Middle frontal gyrus (tissue), 1 donor: ENCODE measurements around the gene EXD3.
"Not testable (repeated sequence)": the region's sequence is repeated elsewhere in the genome, so short reads cannot be mapped to it uniquely, and the experiment has no call there.

Source experiments
- DNase-seq: peaks from one replicate; pipeline ENCODE4 v3.0.0-alpha.2; 2015; ENCODE audit warnings: low spot score; ENCODE audit errors: extremely low spot score

EXD3 gene

DNA sequence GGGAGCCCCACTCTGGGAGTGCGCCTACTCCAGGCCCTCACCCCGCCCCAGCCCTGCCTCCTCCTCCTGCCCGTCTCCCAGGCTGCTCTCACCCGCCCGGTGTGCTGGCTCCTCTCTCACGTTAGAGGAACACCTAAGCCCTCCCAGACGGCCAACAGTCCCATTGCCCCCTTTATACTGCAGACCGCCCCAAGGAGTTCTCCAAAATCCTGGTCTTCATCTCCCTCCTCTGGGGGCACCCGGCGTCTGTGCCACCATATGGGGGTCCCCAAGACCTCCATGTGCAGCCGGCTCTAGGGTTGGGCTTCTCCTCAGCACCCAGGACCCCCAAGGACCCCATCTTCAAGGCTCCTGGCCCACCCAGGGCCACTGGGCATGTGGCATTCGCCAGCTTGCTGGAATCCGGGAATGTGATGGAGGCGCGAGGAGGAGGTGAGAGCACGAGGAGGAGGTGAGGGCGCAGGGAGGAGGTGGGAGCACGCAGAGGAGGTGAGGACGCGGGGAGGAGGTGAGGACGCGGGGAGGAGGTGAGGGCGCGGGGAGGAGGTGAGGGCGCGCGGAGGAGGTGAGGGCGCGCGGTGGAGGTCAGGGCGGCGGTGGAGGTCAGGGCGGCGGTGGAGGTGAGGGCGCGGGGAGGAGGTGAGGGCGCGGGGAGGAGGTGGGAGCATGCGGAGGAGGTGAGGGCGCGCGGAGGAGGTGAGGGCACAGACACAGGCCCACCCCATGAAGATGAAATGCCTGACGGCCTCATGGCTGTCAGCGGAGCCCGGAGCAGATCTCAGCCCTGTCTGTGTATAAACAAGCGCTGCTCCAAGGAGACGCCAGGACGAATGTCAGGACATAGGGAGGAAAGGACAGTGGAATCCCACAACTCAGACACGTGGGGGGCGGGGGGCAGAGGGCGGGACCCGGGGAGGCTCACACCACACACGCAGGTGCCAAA is 41.2 kb downstream of the EXD3 start:
- no peak for DNase-seq

DNA sequence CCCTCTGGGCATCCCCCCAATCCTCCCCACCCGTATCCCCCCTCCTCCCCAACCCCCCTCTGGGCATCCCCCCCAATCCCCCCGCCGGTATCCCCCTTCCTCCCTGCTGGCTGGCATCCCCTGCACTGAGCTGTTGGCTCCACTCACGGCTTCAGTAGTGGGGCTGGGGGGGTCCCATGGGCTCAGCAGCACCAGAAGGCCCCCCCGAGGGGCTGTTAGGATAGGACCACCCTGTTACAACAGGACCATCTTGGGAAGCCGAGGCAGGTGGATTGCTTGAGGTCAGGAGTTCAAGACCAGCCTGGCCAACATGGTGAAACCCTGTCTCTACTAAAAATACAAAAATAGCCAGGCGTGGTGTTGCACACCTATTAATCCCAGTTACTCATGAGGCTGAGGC is 42.4 kb downstream of the EXD3 start:
- DNase-seq, result no peak

DNA sequence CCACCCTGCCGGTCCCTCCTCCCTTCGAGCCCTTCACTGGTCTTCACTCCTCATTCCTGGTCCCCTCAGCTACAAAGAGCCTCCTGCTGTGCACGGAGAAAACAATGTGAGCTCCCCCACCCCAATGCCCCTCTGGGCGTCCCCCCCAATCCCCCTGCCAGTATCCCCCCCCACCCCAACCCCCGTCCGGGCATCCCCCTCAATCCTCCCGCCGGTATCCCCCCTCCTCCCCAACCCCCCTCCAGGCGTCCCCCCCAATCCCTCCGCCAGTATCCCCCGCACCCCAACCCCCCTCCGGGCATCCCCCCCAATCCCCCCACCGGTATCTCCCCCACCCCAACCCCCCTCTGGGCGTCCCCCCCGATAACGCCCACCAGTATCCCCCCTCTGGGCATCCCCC is 42.8 kb downstream of the EXD3 start:
- DNase-seq, result no peak

DNA sequence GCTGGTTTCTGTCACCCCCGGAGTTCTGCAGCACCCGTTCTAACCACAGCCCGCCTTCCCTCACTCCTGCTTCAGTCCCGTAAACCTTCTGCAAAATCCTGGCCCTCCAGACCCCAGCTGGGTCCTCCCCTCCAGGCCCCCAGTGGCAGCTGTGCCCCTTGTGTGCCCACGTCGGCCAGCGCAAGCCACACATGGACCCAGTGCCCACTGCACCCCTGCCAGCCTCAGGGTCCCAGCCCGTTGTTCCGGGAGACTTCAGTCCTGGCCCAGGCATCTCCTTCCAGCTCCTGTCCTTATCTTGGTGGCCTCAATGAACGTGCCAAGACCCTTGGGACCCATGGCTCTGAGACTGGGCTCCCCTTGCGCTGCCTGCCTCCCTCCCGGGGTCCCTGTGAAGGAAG is 43.2 kb downstream of the EXD3 start:
- no peak for DNase-seq

DNA sequence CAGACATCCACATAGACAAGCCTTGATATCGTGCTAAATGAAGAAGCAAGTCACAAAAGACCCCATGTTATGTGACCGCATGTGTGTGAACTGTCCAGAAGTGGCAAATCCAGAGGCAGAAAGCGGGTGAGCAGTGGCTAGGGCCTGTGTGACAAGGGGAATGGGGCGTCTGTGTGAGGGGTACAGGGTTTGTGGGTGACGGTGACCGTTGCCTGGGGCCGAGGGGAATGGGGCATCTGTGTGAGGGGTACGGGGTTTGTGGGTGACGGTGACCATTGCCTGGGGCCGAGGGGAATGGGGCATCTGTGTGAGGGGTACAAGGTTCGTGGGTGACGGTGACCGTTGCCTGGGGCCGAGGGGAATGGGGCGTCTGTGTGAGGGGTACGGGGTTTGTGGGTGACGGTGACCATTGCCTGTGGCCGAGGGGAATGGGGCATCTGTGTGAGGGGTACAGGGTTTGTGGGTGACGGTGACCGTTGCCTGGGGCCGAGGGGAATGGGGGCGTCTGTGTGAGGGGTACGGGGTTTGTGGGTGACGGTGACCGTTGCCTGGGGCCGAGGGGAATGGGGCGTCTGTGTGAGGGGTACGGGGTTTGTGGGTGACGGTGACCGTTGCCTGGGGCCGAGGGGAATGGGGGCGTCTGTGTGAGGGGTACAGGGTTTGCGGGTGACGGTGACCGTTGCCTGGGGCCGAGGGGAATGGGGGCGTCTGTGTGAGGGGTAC is 44.1 kb downstream of the EXD3 start:
- not testable (repeated sequence) for DNase-seq

DNA sequence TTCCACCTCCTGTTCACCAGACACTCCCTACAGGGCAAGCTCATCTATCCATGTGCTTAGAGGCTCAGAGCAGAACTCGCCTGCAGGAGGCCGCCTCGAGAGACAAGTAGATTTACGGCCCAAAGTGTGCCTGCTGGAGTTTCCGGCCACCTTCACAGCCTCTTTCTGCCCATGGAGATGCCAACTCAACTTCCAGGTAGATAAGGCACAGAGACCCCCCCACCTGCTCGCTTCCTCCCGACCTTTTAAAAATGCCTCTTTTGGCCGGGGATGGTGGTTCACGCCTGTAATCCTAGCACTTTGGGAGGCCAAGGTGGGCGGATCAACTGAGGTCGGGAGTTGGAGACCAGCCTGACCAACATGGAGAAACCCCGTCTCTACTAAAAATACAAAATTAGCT is 46.6 kb downstream of the EXD3 start:
- DNase-seq, result no peak

DNA sequence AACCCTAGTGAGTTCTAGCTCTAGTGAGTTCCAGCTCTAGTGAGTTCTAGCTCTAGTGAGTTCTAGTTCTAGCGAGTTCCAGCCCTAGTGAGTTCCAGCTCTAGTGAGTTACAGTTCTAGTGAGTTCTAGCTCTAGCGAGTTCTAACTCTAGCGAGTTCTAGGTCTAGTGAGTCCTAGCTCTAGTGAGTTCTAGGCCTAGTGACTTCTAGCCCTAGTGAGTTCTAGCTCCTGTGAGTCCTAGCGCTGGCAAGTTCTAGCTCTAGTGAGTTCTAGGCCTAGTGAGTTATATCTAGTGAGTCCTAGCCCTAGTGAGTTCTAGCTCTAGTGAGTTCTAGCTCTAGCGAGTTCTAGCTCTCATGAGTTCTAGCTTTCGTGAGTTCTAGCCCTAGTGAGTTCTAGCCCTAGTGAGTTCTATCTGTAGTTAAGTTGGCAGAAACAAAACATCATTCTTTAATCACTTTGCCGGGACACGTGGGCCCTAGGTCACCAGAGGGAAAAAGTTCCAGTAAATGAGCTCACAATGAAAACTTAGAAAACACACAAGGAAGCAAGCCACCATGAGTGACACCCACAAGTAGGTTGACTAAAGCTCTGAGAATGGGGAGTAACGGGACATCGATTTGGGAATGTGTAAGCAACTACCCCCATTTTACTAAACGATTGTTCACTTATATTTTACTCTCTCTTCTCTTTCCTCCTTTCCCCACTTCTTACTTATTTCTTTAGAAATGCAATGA is 47.5 kb downstream of the EXD3 start:
- no peak for DNase-seq

DNA sequence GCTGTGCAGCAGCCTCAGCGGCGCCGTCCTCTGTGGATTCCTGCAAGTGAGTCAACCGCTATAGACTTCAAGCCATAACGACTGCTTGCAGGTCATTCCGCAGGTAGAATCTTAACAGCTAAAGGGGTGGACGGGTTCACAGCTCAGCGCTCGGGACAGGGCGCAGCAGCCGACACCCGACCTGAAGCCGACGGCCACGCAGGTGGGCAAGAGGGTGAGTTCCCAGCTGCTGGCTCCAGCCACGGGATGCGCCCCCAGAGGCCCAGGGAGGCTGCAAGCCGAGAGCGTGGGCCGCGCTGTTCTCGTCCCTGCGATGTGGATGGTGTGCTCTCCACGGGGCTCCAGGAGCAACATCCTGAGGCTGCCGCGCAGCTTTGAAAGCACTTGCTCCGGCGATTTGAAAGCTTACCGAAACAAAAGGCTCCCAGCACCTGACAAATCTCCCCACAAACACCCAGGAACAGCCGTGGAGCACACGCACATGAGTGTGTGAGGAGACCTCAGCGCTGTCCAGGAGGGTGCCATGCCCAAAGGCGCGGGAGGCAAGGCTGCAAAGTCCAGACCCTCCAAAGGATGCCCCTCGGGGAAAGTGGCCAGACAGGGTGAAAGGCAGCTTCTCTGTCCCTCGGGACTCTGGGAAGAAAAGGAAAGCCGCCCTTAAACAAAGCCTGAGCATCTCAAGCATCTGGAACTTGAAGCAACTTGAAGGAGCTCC is 48.7 kb downstream of the EXD3 start:
- DNase-seq, result no peak

DNA sequence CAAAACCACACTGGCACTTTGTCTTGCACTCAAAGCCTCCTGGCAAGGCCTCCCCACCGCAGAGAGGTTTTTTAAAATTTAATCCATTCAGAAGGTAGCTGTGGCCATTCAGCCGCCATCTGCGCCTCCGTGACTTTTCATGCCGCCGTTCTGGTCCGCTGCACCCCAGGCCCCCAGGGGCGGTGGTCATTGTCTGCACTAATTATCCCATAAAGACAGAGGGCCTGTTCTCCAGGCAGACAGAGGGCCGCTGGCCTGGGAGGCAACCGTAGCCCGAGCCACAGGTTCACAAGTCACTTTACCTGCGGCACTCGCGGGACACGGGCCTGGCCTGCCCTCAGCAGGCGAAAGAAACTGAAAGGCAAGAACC is 49.4 kb downstream of the EXD3 start:
- no peak for DNase-seq

DNA sequence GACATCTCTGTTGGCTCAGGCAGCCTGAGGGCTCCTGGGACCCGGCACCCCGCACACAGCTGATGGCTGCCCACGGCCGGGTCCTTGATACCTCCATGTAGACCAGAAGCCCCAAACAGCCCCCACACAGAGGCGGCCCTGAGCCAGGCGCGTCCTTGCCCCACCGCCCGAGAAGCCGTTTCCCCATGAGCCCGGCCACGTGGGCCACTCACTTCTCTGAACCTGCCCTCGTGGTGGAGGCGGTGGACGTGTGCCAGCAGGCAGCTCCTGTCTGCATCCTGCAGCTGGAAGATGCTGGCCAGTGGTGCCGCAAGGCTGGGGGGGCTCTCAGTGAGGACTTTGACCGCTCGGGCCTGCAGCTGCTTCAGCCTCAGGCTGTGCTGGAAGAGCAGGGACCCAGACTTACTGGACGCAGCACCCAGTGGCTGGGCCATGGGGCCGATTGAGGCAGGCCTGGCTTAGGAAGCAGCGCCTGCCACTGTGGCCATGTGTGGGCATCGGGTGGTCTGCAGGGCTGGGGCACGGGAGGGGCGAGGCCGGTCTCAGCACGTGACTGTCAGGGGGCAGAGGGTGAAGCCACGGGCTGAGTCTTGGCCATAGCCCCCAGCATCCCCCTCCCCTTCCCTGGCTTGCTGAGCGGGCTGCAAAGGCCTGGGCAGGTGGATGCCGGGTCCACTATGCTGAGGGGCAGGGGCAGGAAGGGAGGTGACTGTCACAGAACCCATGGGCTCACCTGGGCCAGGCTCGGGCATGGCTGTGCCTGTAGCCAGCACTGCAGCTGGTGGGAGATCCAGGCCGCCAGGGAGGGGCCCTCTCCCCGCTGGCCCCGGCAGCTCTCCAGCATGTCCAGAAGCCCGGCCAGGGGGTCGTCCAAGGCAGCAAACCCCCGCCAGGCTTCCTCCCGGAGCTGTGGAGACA is 50.0 kb downstream of the EXD3 start:
- no peak for DNase-seq

DNA sequence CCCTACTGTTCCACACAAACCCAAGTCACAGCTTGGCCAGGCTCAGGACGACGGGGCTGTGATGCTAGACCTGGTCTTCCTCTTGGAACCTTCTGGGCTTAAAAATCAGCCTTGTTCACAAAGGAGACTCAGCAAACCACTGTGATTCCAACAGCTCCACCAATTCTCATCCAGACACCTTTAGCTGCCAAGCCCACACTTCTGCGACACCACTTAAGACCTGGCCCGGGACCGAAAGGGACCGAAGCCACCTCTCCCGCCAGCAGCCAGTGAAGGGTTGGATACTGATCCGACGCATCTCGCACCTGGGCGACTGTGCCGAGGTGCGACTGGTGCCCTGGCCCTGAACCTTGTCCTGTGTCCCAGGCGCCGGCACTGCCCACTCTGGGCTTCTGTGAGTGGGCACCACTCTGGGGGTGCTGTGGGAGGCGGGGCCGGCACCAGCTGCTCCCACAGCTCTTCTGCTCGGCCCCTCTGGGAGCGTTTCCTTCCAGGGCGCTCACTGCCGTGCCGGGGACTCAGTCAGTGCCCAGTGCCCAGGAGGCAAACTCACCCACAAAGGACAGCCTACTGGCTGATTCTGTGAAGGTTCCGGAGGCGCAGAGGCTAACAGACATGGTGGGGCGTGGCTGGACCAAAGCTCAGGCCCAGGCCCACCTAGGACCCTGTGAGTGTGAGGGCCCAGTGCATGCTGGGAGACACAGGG is 50.9 kb downstream of the EXD3 start:
- no peak for DNase-seq

DNA sequence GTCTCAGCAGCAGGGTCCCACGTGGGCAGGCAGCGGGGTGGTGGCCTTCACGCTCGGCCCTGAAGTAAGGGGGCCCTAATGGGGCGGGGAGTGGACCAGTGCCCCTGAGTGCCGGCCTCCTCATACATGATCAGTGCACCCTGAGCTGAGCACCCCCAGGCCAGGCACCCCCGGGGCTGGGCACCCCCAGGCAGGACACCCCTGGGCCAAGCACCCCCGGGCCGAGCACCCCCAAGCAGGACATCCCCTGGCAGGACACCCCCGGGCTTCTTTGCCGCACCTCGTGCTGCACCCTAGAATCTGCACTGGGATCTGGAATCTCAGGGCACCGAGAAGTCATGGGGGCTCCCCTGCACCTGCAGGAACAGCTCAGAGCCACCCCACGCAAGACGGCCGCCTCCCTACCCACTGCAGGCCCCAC is 51.4 kb downstream of the EXD3 start:
- no peak for DNase-seq

DNA sequence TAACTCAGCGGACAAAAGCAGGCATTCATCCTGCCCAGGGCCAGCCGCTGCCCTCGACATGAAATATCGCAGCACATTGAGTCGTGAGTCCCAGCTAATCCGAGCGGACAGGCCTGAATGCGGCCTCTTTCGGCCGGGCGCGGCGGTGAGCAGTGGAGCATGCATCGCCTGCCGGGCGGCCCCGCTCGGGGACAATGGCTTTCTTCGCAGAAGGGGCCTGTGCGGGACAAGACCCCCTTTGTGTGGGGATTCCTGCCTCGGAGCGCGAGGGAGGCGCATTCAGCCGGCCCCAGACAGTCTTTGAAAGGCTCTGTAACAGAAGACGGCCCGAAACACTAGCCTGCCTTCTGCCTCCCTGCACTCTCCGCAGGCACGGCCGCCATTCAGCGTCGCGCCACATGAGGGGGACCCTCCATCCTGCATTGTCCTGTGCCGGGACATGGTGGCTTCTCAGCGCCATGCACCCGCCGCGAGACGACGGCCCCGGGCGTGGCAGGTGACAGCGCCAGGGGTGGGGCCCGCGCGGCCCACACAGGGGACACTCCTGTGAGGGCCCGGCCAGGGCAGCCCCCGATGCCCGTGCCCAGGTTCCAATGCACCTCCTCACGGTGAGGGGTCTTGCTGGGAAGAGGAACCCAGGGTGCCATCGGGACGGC is 52.0 kb downstream of the EXD3 start:
- no peak for DNase-seq

DNA sequence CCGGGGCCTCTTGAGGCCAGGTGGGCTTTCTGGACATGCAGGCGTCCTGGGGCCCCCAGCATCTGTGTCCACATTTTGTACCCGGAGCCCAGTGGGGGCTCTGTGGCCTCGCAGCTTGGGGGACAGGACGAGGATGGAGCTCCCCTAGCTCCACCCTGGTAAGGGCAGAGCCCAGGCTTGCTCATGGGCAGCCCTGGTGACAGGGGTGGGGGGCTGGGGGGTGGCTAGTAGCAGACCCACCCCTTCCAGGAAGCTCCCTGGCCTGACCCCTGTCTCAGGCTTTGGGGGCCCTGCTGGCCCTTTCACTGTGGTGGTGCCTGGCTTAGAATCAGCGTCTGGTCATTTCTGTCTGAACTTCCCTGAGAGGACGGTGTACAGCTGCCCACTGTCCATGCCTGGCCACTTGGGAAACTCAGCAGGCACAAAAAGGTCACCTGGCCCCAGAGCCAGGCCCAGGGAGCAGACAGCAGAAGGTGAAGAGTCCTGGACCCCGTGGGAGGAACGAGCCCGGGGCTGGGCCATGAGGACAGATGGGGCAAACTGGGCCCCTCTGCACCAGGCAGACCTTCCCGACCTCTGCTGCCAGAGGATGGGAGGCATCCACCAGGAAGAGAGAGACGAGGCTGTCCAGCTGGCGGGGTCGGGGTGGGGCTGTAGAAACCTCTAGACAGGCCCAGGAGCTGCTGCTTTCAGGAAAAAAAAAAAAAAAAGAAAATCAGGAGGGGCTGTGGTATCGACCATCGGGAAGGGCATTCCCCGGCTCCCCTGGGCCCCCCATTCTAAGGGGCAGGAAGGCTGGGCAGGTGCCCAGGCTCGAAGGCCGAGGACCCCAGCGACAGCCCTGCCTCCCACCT is 52.8 kb downstream of the EXD3 start:
- no peak for DNase-seq

DNA sequence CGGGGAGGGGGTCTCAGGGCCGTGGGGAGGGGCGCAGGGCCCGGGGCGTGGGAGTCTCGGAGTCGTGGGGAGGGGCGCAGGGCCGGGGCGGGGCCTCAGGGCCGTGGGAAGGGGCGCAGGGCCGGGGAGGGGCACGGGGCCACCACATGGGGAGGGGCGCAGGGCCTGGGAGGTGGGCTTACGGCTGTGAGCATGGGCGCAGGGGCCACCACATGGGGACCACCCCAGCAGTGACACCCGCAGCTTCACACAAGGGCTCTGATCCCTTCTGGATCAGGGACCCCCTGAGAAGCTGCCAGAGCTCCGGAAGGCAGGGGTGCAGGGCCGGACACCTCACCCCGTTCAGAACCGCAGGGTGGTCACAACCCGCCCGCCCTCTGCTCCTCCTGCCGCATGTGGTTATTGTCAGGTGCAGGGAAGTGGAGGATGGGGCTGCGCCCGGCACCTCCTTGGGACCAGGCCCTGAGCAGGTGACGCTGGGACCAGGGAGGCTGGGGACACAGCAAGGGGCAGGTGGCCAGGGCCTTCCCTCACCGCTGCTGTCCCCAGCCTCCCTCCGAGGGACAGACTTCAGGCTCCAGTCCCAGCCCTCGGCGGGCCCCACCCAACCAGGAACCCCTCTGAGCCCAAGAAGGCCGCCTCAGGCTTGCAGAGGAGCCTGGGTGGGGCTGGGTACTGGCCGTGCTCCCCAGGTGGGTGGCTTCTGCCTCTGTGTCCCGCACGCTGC is 53.7 kb downstream of the EXD3 start:
- DNase-seq, result no peak

DNA sequence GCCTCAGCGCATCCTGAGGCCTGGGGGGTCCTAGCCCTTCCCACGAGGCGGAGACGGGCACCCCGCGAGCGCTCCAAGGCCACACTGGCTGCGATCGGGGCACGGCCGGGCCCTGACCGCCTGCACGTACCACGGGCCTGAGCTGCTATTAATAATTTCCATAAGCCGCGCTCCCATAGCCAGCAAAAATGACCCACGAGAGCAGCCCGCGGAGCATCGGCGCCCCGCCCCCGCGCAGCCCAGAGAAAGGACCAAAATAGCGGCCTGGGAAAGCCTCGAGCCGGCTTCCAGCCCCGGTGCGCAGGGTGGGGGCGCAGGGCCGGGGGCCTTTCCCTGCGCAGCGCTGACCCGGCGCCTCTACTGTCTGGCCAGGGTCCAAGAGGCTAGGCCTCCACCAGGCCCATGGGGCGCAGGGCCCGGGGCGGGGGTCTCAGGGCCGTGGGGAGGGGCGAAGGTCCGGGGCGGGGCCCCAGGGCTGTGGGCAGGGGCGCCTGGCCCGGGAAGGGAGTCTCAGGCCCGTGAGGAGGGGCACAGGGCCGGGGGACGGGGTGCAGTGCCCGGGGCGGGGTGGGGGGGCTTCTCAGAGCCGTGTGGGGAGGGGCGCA is 54.4 kb downstream of the EXD3 start:
- DNase-seq, result no peak
